Thyroid gland (tissue), 4 donors: ENCODE data around the gene FST.

Source experiments
- POLR2A ChIP-seq, 2 donors: fragments of 450-650 bp; IDR thresholded peaks; one replicate each; pipeline ENCODE4 v1.6.1; 2017; ENCODE audit warnings: antibody characterized with exemption in 2 of 2, mild to moderate bottlenecking in 2 of 2, moderate library complexity in 1 of 2
- TF ChIP-seq, protein P1 (sequence below), 6 experiments: fragments of 200-600 bp in 3 of 6; fragments of 450-650 bp in 3 of 6; sonication (generic) in 3 of 6; IDR thresholded peaks; one replicate each; pipeline ENCODE4 v1.5.1; 2016 to 2019; ENCODE audit warnings: antibody characterized with exemption in 6 of 6, mild to moderate bottlenecking in 2 of 6, inconsistent platforms in 1 of 6, moderate library complexity in 1 of 6

DNA sequence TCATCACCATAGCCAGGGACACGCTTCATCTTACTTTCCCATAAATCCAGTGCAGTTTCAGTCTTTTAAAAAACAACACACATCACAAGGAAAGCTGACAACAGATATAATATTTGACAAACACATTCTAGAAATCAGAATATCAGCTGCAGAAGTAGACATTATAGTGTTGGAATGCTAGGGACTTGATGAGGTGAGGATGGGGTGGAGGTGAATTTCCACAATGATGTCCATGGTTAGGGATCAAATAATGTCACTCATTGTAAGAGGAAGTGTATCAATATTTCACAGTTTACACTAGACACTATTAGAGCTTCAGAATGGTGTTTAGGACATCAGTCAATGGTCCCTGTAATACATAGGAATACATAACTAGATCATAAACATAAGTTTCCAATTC is 7.0 kb downstream of the FST start:
- TF ChIP-seq, protein P1, sequence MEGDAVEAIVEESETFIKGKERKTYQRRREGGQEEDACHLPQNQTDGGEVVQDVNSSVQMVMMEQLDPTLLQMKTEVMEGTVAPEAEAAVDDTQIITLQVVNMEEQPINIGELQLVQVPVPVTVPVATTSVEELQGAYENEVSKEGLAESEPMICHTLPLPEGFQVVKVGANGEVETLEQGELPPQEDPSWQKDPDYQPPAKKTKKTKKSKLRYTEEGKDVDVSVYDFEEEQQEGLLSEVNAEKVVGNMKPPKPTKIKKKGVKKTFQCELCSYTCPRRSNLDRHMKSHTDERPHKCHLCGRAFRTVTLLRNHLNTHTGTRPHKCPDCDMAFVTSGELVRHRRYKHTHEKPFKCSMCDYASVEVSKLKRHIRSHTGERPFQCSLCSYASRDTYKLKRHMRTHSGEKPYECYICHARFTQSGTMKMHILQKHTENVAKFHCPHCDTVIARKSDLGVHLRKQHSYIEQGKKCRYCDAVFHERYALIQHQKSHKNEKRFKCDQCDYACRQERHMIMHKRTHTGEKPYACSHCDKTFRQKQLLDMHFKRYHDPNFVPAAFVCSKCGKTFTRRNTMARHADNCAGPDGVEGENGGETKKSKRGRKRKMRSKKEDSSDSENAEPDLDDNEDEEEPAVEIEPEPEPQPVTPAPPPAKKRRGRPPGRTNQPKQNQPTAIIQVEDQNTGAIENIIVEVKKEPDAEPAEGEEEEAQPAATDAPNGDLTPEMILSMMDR (IDR thresholded peaks at IDR 0.05), result no peak
- no peak for TF ChIP-seq POLR2A (IDR thresholded peaks at IDR 0.05)
